ENCODE data around the gene PCSK1N. TPM values are rescaled to one million over a fixed set of nuclear protein-coding genes. Genes with fewer than 3 reads are reported as not detected.

The PCSK1N gene
- total and polyA plus RNA-seq, 9 of the 15 experiments (the other 6 are each of a cell fraction or from before 2014, with no cell fraction given), result 0.07 to 0.55 (median 0.54) TPM; not detected in 6

GRCh38 chrX:48785186-48785539 lies 50.2 kb downstream of the PCSK1N start:
- no TSS peak for BruUV-seq (replicated peaks)
- peak; percentile 4; the same call in 2 of the 3 replicates for ATAC-seq
- POLR2A ChIA-PET, result interaction anchor here (1.0 kb wide), 1 partner anchor 113 kb away, joined by 8 read pairs; the partner anchor contains the start of genes PQBP1 and TIMM17B

More at GRCh38 chrX:48785186-48785539, 50.2 kb downstream of the PCSK1N start:
- H3K36me3 ChIP-seq (ENCODE audit: control insufficient read depth, insufficient read depth, low read length), result peaks cover 20% of the 10 kb centered on the region; the same call in 1 of the 3 replicates
- WGBS (ENCODE audit: insufficient coverage, low coverage, missing lambda C conversion rate), result no CpG with 5 or more reads among the region's 1 CpG
- intact Hi-C loops (cut with micrococcal nuclease), result loop anchor here (5.0 kb wide), 1 partner anchor 88 kb away; the partner anchor contains the start of gene SUV39H1
- peaks cover 78% of the 10 kb centered on the region for H3K79me2 ChIP-seq (ENCODE audit: control insufficient read depth, insufficient read depth, low read length)
- H4K20me1 ChIP-seq (replicated peaks; ENCODE audit: control insufficient read depth, insufficient read depth, low read length), result no peaks in the 10 kb centered on the region
- TF ChIP-seq SRSF1 (IDR thresholded peaks at IDR 0.05; ENCODE audit: low read depth, low read length) (no peak), FOXA1 (IDR thresholded peaks at IDR 0.05; ENCODE audit: borderline replicate concordance) (no peak), ZNF12 (CRISPR knock-in tag; IDR thresholded peaks at IDR 0.05) (no peak), XRCC3 (IDR thresholded peaks at IDR 0.05) (no peak), FOXJ3 (CRISPR knock-in tag; IDR thresholded peaks at IDR 0.05) (no peak), GMEB1 (CRISPR knock-in tag; IDR thresholded peaks at IDR 0.05) (no peak), HDAC8 (tag; IDR thresholded peaks at IDR 0.05) (no peak), CBX3 (IDR thresholded peaks at IDR 0.05; ENCODE audit: borderline replicate concordance in 1 of 2, low read length in 2 of 2) (no peak), ZSCAN29 (IDR thresholded peaks at IDR 0.05) (no peak), KLF10 (CRISPR knock-in tag; IDR thresholded peaks at IDR 0.05) (no peak), EHMT2 (IDR thresholded peaks at IDR 0.05) (no peak), ZBTB26 (CRISPR knock-in tag; IDR thresholded peaks at IDR 0.05) (no peak), SAFB (IDR thresholded peaks at IDR 0.05; ENCODE audit: borderline replicate concordance, low read depth, low read length) (no peak), ZBTB12 (CRISPR knock-in tag; IDR thresholded peaks at IDR 0.05) (no peak), GABPA (tag; conservative IDR thresholded peaks at IDR 0.05; ENCODE audit: low read depth) (no peak), ZNF184 (CRISPR knock-in tag; IDR thresholded peaks at IDR 0.05) (no peak), MBD2 (IDR thresholded peaks at IDR 0.05; ENCODE audit: borderline replicate concordance, low read depth) (no peak), ZNF280B (CRISPR knock-in tag; IDR thresholded peaks at IDR 0.05) (no peak)
- peaks cover 32 to 55% of the 10 kb centered on the region in 2 experiments; a peak in 4 of 5 replicates for H3K4me1 ChIP-seq (replicated peaks in 1 of 2; ENCODE audit: control insufficient read depth in 2 of 2, insufficient read depth in 2 of 2, low read length in 2 of 2)
- in situ Hi-C loops (cut with MboI), result no loop called here
- peak overlapping the region; percentile 56; the same call in 1 of the 2 replicates for H2AFZ ChIP-seq (ENCODE audit: low read depth, low read length)
- H3K27ac ChIP-seq (ENCODE audit: extremely low read depth, low read depth, low read length), result peak overlapping the region; percentile 76
- CTCF ChIA-PET (ENCODE audit: low intra/inter-chr PET ratio), result no interaction called here
- DNase-seq (ENCODE audit: extremely low read depth in 1 of 4, low spot score in 3 of 4) (no peak), FAIRE-seq (no peak)
- H3K4me3 ChIP-seq, result 0 out of 2 replicates have a peak overlapping the region, but pooled peaks have one; percentile 75
- H3K9ac ChIP-seq (ENCODE audit: insufficient read depth in 1 of 2, low read depth in 2 of 2, low read length in 2 of 2), result peak overlapping the region; percentile 49 to 94; a peak in 3 of 4 replicates
- H3K27me3 ChIP-seq (ENCODE audit: control insufficient read depth in 2 of 2, insufficient read depth in 2 of 2, low read length in 2 of 2), result no peaks in the 10 kb centered on the region
- H3K9me1 ChIP-seq (ENCODE audit: control insufficient read depth, insufficient read depth, low read length), result no peaks in the 10 kb centered on the region
- peak overlapping the region; percentile 93 for H3K4me2 ChIP-seq (ENCODE audit: insufficient read depth, low read length)
- no peaks in the 10 kb centered on the region for H3K9me3 ChIP-seq (replicated peaks; ENCODE audit: control insufficient read depth, insufficient read depth, low read depth, low read length)

Data from K562 (cell line).